Activated CD8-positive, alpha-beta T cell treated with anti-CD3 and anti-CD28 coated beads, Interleukin-2, amount 10 ng/mL, durations not matched to agents 7 days and 5 days (primary cell): Measurements from ENCODE around the gene MSH2. TPM values are rescaled to one million over a fixed set of nuclear protein-coding genes. Genes with fewer than 3 reads are reported as not detected.
"Not testable (repeated sequence)": the region's sequence is repeated elsewhere in the genome, so short reads cannot be mapped to it uniquely, and the experiment has no call there.

Experiments used
- ATAC-seq: fragments of 150-1000 bp; cut with Tn5 transposase; one replicate; pipeline ENCODE4 v1.10.0; 2021; ENCODE audit warnings: moderate library complexity
- CTCF ChIA-PET: fragments of 350-600 bp; sonication (Branson Sonifier 250); formaldehyde crosslinking; loops from one replicate; lab custom pipeline; 2021; ENCODE audit warnings: antibody characterized with exemption; lab: Charles Lee
- POLR2A ChIA-PET: fragments of 350-600 bp; sonication (Branson Sonifier 250); formaldehyde crosslinking; loops from one replicate; lab custom pipeline; 2021; ENCODE audit warnings: antibody characterized with exemption; lab: Charles Lee
- DNase-seq: peaks from one replicate; pipeline ENCODE4 v3.0.0-alpha.2; 2020
- H3K27ac Mint-ChIP-seq: one replicate; pipeline ENCODE4 v1.8.0; 2021; ENCODE audit warnings: mild to moderate bottlenecking, mixed read lengths
- H3K27me3 Mint-ChIP-seq: one replicate; pipeline ENCODE4 v1.8.0; 2021; ENCODE audit warnings: low read depth, mixed read lengths
- H3K36me3 Mint-ChIP-seq: one replicate; pipeline ENCODE4 v1.8.0; 2021; ENCODE audit warnings: low read depth, mixed read lengths
- H3K4me1 Mint-ChIP-seq: one replicate; pipeline ENCODE4 v1.8.0; 2021; ENCODE audit warnings: low read depth, mixed read lengths
- H3K4me3 Mint-ChIP-seq: one replicate; pipeline ENCODE4 v1.8.0; 2021; ENCODE audit warnings: mild to moderate bottlenecking, mixed read lengths
- H3K9me3 Mint-ChIP-seq: one replicate; pipeline ENCODE4 v1.8.0; 2022; ENCODE audit warnings: mixed read lengths; ENCODE audit not compliant: insufficient read depth
- total RNA-seq, 2 experiments: library from RNA; stranded (reverse); gene quantifications; one replicate each; pipeline ENCODE4 v1.2.3, GENCODE V29; 2021

MSH2 gene
- total RNA-seq, 2 experiments from 2014 or later = 52.5 to 59.3 TPM

DNA sequence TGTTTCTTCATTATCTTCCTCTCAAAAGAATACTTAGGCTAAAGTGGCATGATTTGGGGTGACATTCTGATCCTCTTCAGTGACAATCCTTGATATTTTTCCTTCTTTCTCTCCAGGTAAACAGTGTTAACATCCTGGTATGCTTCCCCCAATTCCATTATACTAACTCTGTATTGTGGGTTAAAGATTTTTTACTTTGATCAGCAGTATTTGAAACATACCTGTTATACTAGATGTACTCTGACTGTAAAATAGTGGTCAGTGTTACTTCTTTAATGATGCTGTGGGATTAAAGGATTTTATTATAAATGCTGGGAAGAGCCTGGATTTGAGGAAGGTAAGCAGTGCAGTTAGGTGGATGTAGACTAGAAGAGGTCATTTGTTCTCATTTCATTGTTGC lies 48.8 kb downstream of the MSH2 start:
- no peak overlapping the region for H3K4me3 Mint-ChIP-seq
- H3K27me3 Mint-ChIP-seq = no peaks in the 10 kb centered on the region
- H3K4me1 Mint-ChIP-seq = no peaks in the 10 kb centered on the region
- ChIA-PET CTCF (no interaction called here), POLR2A (interaction anchor here (0.6 kb wide), 1 partner anchor 9 kb away, joined by 3 read pairs; no protein-coding TSS in a partner anchor)
- DNase-seq = no peak
- H3K36me3 Mint-ChIP-seq = peaks cover 51% of the 10 kb centered on the region
- no peak overlapping the region for H3K27ac Mint-ChIP-seq
- ATAC-seq = no peak
- no peaks in the 10 kb centered on the region for H3K9me3 Mint-ChIP-seq

- H3K27ac Mint-ChIP-seq = no peak overlapping the region
- H3K36me3 Mint-ChIP-seq = peaks cover 58% of the 10 kb centered on the region
- ATAC-seq (no peak), DNase-seq (no peak)
- H3K4me1 Mint-ChIP-seq = peaks cover 5% of the 10 kb centered on the region
- ChIA-PET POLR2A (no interaction called here), CTCF (no interaction called here)
- H3K9me3 Mint-ChIP-seq = no peaks in the 10 kb centered on the region
- H3K4me3 Mint-ChIP-seq = no peak overlapping the region
- no peaks in the 10 kb centered on the region for H3K27me3 Mint-ChIP-seq
Measured at GRCh38 chr2:47452761-47453160, 49.8 kb downstream of the MSH2 start.

GRCh38 chr2:47454818-47455217 lies 51.9 kb downstream of the MSH2 start:
- peaks cover 54% of the 10 kb centered on the region for H3K36me3 Mint-ChIP-seq
- ATAC-seq, H3K27me3 Mint-ChIP-seq, H3K27ac Mint-ChIP-seq, H3K9me3 Mint-ChIP-seq, DNase-seq, POLR2A ChIA-PET, H3K4me3 Mint-ChIP-seq: not testable (repeated sequence)
- CTCF ChIA-PET = interaction anchor here (0.9 to 1.5 kb wide), 2 partner anchors 66 to 313 kb away, joined by 3 to 5 read pairs; no protein-coding TSS in a partner anchor
- peaks cover 21% of the 10 kb centered on the region for H3K4me1 Mint-ChIP-seq

DNA sequence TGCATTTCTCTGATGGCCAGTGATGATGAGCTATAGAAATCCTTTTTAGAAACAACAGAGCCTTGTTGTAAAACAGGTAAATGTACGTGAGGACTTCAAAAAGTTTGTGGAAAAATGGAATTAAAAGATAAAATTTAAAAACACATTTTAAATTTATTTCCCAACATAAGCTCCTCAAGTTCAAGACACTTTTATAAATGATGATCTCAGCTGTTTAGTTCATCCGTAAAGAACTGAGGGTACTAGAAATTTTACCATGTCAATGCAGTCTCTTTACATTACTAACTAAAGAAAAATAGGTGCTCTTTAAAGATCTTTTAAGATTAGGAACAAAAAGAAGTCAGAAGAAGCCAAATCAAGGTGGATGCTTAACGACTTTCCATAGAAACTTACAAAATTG lies 52.5 kb downstream of the MSH2 start:
- peaks cover 57% of the 10 kb centered on the region for H3K36me3 Mint-ChIP-seq

GRCh38 chr2:47456851-47457250 lies 53.9 kb downstream of the MSH2 start:
- peaks cover 25% of the 10 kb centered on the region for H3K4me1 Mint-ChIP-seq
- H3K27me3 Mint-ChIP-seq = no peaks in the 10 kb centered on the region
- H3K27ac Mint-ChIP-seq = peak overlapping the region; percentile 43
- DNase-seq = no peak
- H3K36me3 Mint-ChIP-seq = peaks cover 47% of the 10 kb centered on the region
- ATAC-seq = no peak
- no peaks in the 10 kb centered on the region for H3K9me3 Mint-ChIP-seq
- CTCF ChIA-PET = interaction anchor here (1.0 kb wide), 1 partner anchor 311 kb away, joined by 3 read pairs; no protein-coding TSS in a partner anchor
- no peak overlapping the region for H3K4me3 Mint-ChIP-seq
- POLR2A ChIA-PET = no interaction called here

More for the DNA sequence above, 52.5 kb downstream of the MSH2 start:
- H3K27ac Mint-ChIP-seq = no peak overlapping the region
- ChIA-PET CTCF (interaction anchor here (0.9 to 1.5 kb wide), 2 partner anchors 65 to 312 kb away, joined by 3 to 5 read pairs; no protein-coding TSS in a partner anchor), POLR2A (no interaction called here)
- ATAC-seq (no peak), DNase-seq (no peak)
- no peaks in the 10 kb centered on the region for H3K9me3 Mint-ChIP-seq
- no peak overlapping the region for H3K4me3 Mint-ChIP-seq
- no peaks in the 10 kb centered on the region for H3K27me3 Mint-ChIP-seq
- peaks cover 25% of the 10 kb centered on the region for H3K4me1 Mint-ChIP-seq

DNA sequence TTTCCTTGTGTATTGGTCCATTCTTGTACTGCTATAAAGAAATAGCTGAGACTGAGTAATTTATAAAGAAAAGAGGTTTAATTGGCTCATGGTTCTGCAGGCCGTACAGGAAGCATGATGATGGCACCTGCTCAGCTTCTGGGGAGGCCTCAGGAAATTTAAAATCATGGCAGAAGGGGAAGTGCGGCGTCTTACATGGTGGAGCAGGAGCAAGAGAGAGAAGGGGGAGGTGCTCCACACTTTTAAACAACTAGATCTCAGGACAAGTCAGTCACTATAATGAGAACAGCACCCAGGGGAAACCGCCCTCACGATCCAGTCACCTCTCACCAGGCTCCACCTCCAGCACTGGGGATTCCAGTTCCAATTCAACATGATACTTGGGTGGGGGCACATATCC lies 54.3 kb downstream of the MSH2 start:
- peaks cover 25% of the 10 kb centered on the region for H3K4me1 Mint-ChIP-seq
- ATAC-seq (no peak), DNase-seq (no peak)
- H3K36me3 Mint-ChIP-seq = peaks cover 47% of the 10 kb centered on the region
- POLR2A ChIA-PET = no interaction called here
- H3K27me3 Mint-ChIP-seq = no peaks in the 10 kb centered on the region
- CTCF ChIA-PET = interaction anchor here (0.9 to 1.0 kb wide), 3 partner anchors 20 to 682 kb away, joined by 3 read pairs; no protein-coding TSS in a partner anchor
- H3K4me3 Mint-ChIP-seq = no peak overlapping the region
- no peaks in the 10 kb centered on the region for H3K9me3 Mint-ChIP-seq
- peak overlapping the region; percentile 43 for H3K27ac Mint-ChIP-seq

- ATAC-seq (no peak), DNase-seq (no peak)
- Mint-ChIP-seq H3K4me1 (peaks cover 25% of the 10 kb centered on the region), H3K9me3 (no peaks in the 10 kb centered on the region), H3K27me3 (no peaks in the 10 kb centered on the region), H3K4me3 (no peak overlapping the region), H3K27ac (peak overlapping the region; percentile 27), H3K36me3 (peaks cover 62% of the 10 kb centered on the region)
- CTCF ChIA-PET = no interaction called here
- POLR2A ChIA-PET = no interaction called here
Measured at GRCh38 chr2:47459021-47459420, 56.1 kb downstream of the MSH2 start.

DNA sequence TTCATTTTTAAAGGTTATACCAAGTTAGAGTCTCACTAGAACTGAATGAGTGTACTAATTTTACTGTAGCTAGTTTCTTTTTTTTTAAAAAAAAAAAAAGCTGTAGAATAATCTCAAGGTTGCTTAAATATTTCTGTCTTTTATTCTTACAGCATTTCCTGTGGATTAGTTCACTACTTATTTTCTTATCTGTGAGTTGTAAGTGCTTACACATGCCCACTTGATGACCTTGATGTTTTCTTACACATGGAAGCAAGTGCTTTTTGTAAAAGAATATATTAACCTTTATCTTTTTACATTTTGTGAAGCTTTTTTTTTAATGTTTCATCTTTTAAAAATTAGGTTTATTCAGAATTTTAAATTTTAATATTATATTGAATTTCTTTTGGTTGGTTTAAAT lies 57.8 kb downstream of the MSH2 start:
- DNase-seq = no peak
- H3K27ac Mint-ChIP-seq = no peak overlapping the region
- no peaks in the 10 kb centered on the region for H3K9me3 Mint-ChIP-seq
- ChIA-PET CTCF (interaction anchor here (0.6 to 1.0 kb wide), 3 partner anchors 13 to 23 kb away, joined by 3 read pairs; no protein-coding TSS in a partner anchor), POLR2A (interaction anchor here (0.5 kb wide), 1 partner anchor 322 kb away, joined by 3 read pairs; the partner anchor contains the start of gene MSH6)
- no peak for ATAC-seq
- no peak overlapping the region for H3K4me3 Mint-ChIP-seq
- H3K36me3 Mint-ChIP-seq = peaks cover 65% of the 10 kb centered on the region
- H3K4me1 Mint-ChIP-seq = peaks cover 25% of the 10 kb centered on the region
- no peaks in the 10 kb centered on the region for H3K27me3 Mint-ChIP-seq

- Mint-ChIP-seq H3K27ac (no peak overlapping the region), H3K4me1 (no peaks in the 10 kb centered on the region), H3K36me3 (peaks cover 46% of the 10 kb centered on the region), H3K9me3 (no peaks in the 10 kb centered on the region), H3K4me3 (no peak overlapping the region), H3K27me3 (no peaks in the 10 kb centered on the region)
- ChIA-PET CTCF (no interaction called here), POLR2A (no interaction called here)
- DNase-seq (no peak), ATAC-seq (no peak)
Measured at GRCh38 chr2:47471429-47472116, 68.6 kb downstream of the MSH2 start.

- CTCF ChIA-PET = no interaction called here
- Mint-ChIP-seq H3K4me3 (no peak overlapping the region), H3K4me1 (no peaks in the 10 kb centered on the region), H3K27ac (no peak overlapping the region), H3K36me3 (peaks cover 56% of the 10 kb centered on the region), H3K9me3 (no peaks in the 10 kb centered on the region), H3K27me3 (no peaks in the 10 kb centered on the region)
- DNase-seq = no peak
- ATAC-seq = no peak
- POLR2A ChIA-PET = no interaction called here
Measured at GRCh38 chr2:47479863-47480262, 76.9 kb downstream of the MSH2 start.

GRCh38 chr2:47483191-47483590 lies 80.2 kb downstream of the MSH2 start:
- ChIA-PET POLR2A (no interaction called here), CTCF (interaction anchor here (0.9 kb wide), 1 partner anchor 95 kb away, joined by 3 read pairs; no protein-coding TSS in a partner anchor)
- Mint-ChIP-seq H3K4me3 (no peak overlapping the region), H3K27me3 (no peaks in the 10 kb centered on the region), H3K27ac (no peak overlapping the region), H3K9me3 (no peaks in the 10 kb centered on the region), H3K4me1 (peaks cover 21% of the 10 kb centered on the region), H3K36me3 (peaks cover 59% of the 10 kb centered on the region)
- DNase-seq = no peak
- no peak for ATAC-seq

GRCh38 chr2:47484396-47484795 lies 81.4 kb downstream of the MSH2 start:
- CTCF ChIA-PET = no interaction called here
- no peak overlapping the region for H3K27ac Mint-ChIP-seq

More at GRCh38 chr2:47484396-47484795, 81.4 kb downstream of the MSH2 start:
- no peak for DNase-seq
- peaks cover 53% of the 10 kb centered on the region for H3K36me3 Mint-ChIP-seq
- peaks cover 21% of the 10 kb centered on the region for H3K4me1 Mint-ChIP-seq
- H3K4me3 Mint-ChIP-seq = no peak overlapping the region
- no peaks in the 10 kb centered on the region for H3K27me3 Mint-ChIP-seq
- H3K9me3 Mint-ChIP-seq = no peaks in the 10 kb centered on the region
- ATAC-seq = no peak
- POLR2A ChIA-PET = no interaction called here
